ENCODE data around the gene SUCLA2.
"Not testable (repeated sequence)": the region's sequence is repeated elsewhere in the genome, so short reads cannot be mapped to it uniquely, and the experiment has no call there.

SUCLA2 gene

GRCh38 chr13:48001114-48001881, at the start of gene SUCLA2:
Gene SUCLA2, minus strand, starts transcription at chr13:48001273. Its CDS starts 4 bp downstream, at chr13:48001269.
- peak; percentile 90 to 95 for DNase-seq

GRCh38 chr13:48050550-48050949, 49.5 kb upstream of the SUCLA2 start:
- DNase-seq = no peak

GRCh38 chr13:48043789-48044503, 42.9 kb upstream of the SUCLA2 start:
- DNase-seq = no peak

GRCh38 chr13:48042894-48043293, 41.8 kb upstream of the SUCLA2 start:
- DNase-seq = no peak

GRCh38 chr13:48040896-48041295, 39.8 kb upstream of the SUCLA2 start:
- no peak for DNase-seq

- DNase-seq = no peak
Measured at GRCh38 chr13:48040049-48040448, 39.0 kb upstream of the SUCLA2 start.

GRCh38 chr13:48038761-48039160, 37.7 kb upstream of the SUCLA2 start:
- DNase-seq = no peak

- peak; percentile 88 to 95 for DNase-seq
Measured at GRCh38 chr13:48037346-48038173, 36.5 kb upstream of the SUCLA2 start, which contains the start of gene NUDT15. Gene NUDT15, plus strand, starts transcription at chr13:48037726. Its CDS starts 21 bp downstream, at chr13:48037747.

- DNase-seq = no peak
Measured at GRCh38 chr13:48029859-48030258, 28.8 kb upstream of the SUCLA2 start.

- no peak for DNase-seq
Measured at GRCh38 chr13:48028066-48028465, 27.0 kb upstream of the SUCLA2 start.

- DNase-seq = no peak
Measured at GRCh38 chr13:48019796-48020195, 18.7 kb upstream of the SUCLA2 start.

- DNase-seq = no peak
Measured at GRCh38 chr13:48018637-48019036, 17.6 kb upstream of the SUCLA2 start.

- no peak for DNase-seq
Measured at GRCh38 chr13:48014359-48014758, 13.3 kb upstream of the SUCLA2 start.

- DNase-seq = no peak
Measured at GRCh38 chr13:48012668-48013067, 11.6 kb upstream of the SUCLA2 start.

GRCh38 chr13:48010698-48011097, 9.6 kb upstream of the SUCLA2 start:
- DNase-seq = no peak

GRCh38 chr13:48009284-48009683, 8.2 kb upstream of the SUCLA2 start:
- DNase-seq = no peak

- no peak for DNase-seq
Measured at GRCh38 chr13:48006396-48006795, 5.3 kb upstream of the SUCLA2 start.

GRCh38 chr13:48004201-48004600, 3.1 kb upstream of the SUCLA2 start:
- DNase-seq = peak in 1 of 2 donors; percentile 20

GRCh38 chr13:48001999-48002398, 926 bp upstream of the SUCLA2 start:
- not testable (repeated sequence) for DNase-seq

GRCh38 chr13:48000559-48001113, 437 bp downstream of the SUCLA2 start:
- no peak for DNase-seq

GRCh38 chr13:47999973-48000372, 1.1 kb downstream of the SUCLA2 start:
- DNase-seq = no peak

GRCh38 chr13:47997384-47997783, 3.7 kb downstream of the SUCLA2 start:
- DNase-seq = no peak

- no peak for DNase-seq
Measured at GRCh38 chr13:47991859-47992258, 9.2 kb downstream of the SUCLA2 start.
